Measurements from ENCODE around the gene PTPRT.

DNA sequence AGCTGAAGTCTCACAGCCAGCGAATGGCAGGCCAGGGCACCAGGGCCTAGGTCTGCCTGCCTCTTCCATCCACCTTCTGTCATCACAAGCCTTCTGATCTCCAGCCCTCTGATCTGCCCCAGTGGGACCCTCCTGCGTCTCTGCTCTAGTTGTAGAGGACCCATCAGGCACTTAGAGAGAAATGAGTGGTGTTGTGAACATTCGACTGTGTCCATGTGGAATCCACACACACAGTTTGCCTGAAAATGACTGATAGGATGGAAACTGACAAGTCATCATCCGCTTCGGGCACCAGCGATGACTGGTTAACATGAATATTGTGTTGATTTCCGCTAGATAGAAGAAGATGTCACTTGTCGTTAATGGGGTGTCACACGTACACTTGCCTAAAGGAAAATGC, 221.0 kb downstream of the PTPRT start:
- TF ChIP-seq POLR2A (IDR thresholded peaks at IDR 0.05) (no peak), POLR2AphosphoS5 (IDR thresholded peaks at IDR 0.05; ENCODE audit: insufficient read depth in 1 of 2, low read depth in 1 of 2) (no peak)
- TF ChIP-seq, protein P1, sequence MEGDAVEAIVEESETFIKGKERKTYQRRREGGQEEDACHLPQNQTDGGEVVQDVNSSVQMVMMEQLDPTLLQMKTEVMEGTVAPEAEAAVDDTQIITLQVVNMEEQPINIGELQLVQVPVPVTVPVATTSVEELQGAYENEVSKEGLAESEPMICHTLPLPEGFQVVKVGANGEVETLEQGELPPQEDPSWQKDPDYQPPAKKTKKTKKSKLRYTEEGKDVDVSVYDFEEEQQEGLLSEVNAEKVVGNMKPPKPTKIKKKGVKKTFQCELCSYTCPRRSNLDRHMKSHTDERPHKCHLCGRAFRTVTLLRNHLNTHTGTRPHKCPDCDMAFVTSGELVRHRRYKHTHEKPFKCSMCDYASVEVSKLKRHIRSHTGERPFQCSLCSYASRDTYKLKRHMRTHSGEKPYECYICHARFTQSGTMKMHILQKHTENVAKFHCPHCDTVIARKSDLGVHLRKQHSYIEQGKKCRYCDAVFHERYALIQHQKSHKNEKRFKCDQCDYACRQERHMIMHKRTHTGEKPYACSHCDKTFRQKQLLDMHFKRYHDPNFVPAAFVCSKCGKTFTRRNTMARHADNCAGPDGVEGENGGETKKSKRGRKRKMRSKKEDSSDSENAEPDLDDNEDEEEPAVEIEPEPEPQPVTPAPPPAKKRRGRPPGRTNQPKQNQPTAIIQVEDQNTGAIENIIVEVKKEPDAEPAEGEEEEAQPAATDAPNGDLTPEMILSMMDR (IDR thresholded peaks at IDR 0.05) = no peak
